MCF 10A (cell line): ENCODE data around the gene CGN. TPM values are rescaled to one million over a fixed set of nuclear protein-coding genes. Genes with fewer than 3 reads are reported as not detected.
A peak's percentile ranks its signal among the peaks of the same experiment; 100 is the strongest.

ENCODE experiments used
- BruUV-seq: library from RNA; stranded (reverse); fragments of 400-500 nt; replicated peaks from 2 replicates; lab custom pipeline; 2021; lab: Mats Ljungman, UMichigan
- CTCF ChIA-PET: fragments of 300-600 bp; sonication (Branson Sonifier 250); formaldehyde crosslinking; extraction: SDS; loops from one replicate; lab custom pipeline; 2021; ENCODE audit warnings: antibody characterized with exemption, inconsistent platforms; lab: Yijun Ruan, JAX
- POLR2A ChIA-PET: fragments of 300-600, 350-650 bp; sonication (Branson Sonifier 250); formaldehyde crosslinking; extraction: SDS; loops from one replicate; lab custom pipeline; 2020; ENCODE audit warnings: antibody characterized with exemption, inconsistent platforms; lab: Yijun Ruan, JAX
- DNase-seq: peaks from one replicate; pipeline ENCODE4 v3.0.0-alpha.2; 2018; ENCODE audit not compliant: unreplicated experiment
- H3K27ac Mint-ChIP-seq: one replicate; pipeline ENCODE4 v1.8.0; 2022; ENCODE audit warnings: mild to moderate bottlenecking, low read depth, mixed read lengths; ENCODE audit not compliant: unreplicated experiment
- H3K27me3 Mint-ChIP-seq: one replicate; pipeline ENCODE4 v1.8.0; 2022; ENCODE audit warnings: mixed read lengths; ENCODE audit not compliant: insufficient read depth, unreplicated experiment
- H3K36me3 Mint-ChIP-seq: one replicate; pipeline ENCODE4 v1.8.0; 2022; ENCODE audit warnings: mild to moderate bottlenecking, moderate library complexity, mixed read lengths; ENCODE audit not compliant: insufficient read depth, unreplicated experiment
- H3K4me1 Mint-ChIP-seq: one replicate; pipeline ENCODE4 v1.8.0; 2022; ENCODE audit warnings: mixed read lengths; ENCODE audit not compliant: insufficient read depth, unreplicated experiment
- H3K4me3 Mint-ChIP-seq: one replicate; pipeline ENCODE4 v1.8.0; 2022; ENCODE audit warnings: mild to moderate bottlenecking, moderate library complexity, mixed read lengths; ENCODE audit not compliant: unreplicated experiment
- H3K9me3 Mint-ChIP-seq: one replicate; pipeline ENCODE4 v1.8.0; 2022; ENCODE audit warnings: mixed read lengths; ENCODE audit not compliant: unreplicated experiment
- CTCF ChIP-seq: fragments of 200-600 bp; IDR thresholded peaks from one replicate; pipeline ENCODE4 v1.8.0; 2022; ENCODE audit warnings: antibody characterized with exemption, mild to moderate bottlenecking; ENCODE audit not compliant: unreplicated experiment
- intact Hi-C: fragments of 100-400 bp; cut with micrococcal nuclease; formaldehyde crosslinking; loops from 2 replicates; pipeline ENCODE4 v1.14.1; 2022
- total RNA-seq: library from RNA; stranded (reverse); gene quantifications from 2 replicates; pipeline ENCODE4 v1.2.3, GENCODE V29; 2022

The CGN gene
- total RNA-seq, 1 experiment from 2014 or later, result 0.33 TPM

- peak; percentile 81 for DNase-seq
- POLR2A ChIA-PET, result interaction anchor here (0.6 to 5.1 kb wide), 11 partner anchors 28 to 926 kb away, joined by 3 to 61 read pairs (median 6); partner anchors contain the start of genes POGZ and SNX27
These were observed 31.5 kb downstream of the CGN start for GRCh38 chr1:151542710-151543129.

GRCh38 chr1:151545542-151545941 lies 34.4 kb downstream of the CGN start:
- H3K27ac Mint-ChIP-seq, result peak overlapping the region; percentile 61
- intact Hi-C loops, result no loop called here
- peaks cover 53% of the 10 kb centered on the region for H3K36me3 Mint-ChIP-seq
- H3K4me1 Mint-ChIP-seq, result peaks cover 78% of the 10 kb centered on the region
- TF ChIP-seq CTCF, result no peak
- ChIA-PET CTCF (interaction anchor here (0.6 to 3.4 kb wide), 5 partner anchors 8 to 291 kb away, joined by 3 to 9 read pairs (median 4); no protein-coding TSS in a partner anchor), POLR2A (interaction anchor here (1.0 to 2.0 kb wide), 2 partner anchors 8 to 24 kb away, joined by 3 to 10 read pairs; no protein-coding TSS in a partner anchor)
- DNase-seq, result no peak
- no peak overlapping the region for H3K4me3 Mint-ChIP-seq
- H3K9me3 Mint-ChIP-seq, result no peaks in the 10 kb centered on the region
- H3K27me3 Mint-ChIP-seq, result no peaks in the 10 kb centered on the region
- BruUV-seq, result no TSS peak

More at GRCh38 chr1:151542710-151543129, 31.5 kb downstream of the CGN start:
- Mint-ChIP-seq H3K36me3 (peaks cover 51% of the 10 kb centered on the region), H3K4me1 (peaks cover 70% of the 10 kb centered on the region), H3K9me3 (no peaks in the 10 kb centered on the region), H3K27me3 (no peaks in the 10 kb centered on the region), H3K27ac (peak overlapping the region; percentile 98), H3K4me3 (peak overlapping the region; percentile 96)
- intact Hi-C loops, result loop anchor here (5.0 kb wide), 1 partner anchor 35 kb away; no protein-coding TSS in a partner anchor
- no peak for TF ChIP-seq CTCF
- BruUV-seq, result no TSS peak
- CTCF ChIA-PET, result interaction anchor here (0.6 to 1.6 kb wide), 5 partner anchors 14 to 183 kb away, joined by 3 to 5 read pairs (median 3); no protein-coding TSS in a partner anchor

DNA sequence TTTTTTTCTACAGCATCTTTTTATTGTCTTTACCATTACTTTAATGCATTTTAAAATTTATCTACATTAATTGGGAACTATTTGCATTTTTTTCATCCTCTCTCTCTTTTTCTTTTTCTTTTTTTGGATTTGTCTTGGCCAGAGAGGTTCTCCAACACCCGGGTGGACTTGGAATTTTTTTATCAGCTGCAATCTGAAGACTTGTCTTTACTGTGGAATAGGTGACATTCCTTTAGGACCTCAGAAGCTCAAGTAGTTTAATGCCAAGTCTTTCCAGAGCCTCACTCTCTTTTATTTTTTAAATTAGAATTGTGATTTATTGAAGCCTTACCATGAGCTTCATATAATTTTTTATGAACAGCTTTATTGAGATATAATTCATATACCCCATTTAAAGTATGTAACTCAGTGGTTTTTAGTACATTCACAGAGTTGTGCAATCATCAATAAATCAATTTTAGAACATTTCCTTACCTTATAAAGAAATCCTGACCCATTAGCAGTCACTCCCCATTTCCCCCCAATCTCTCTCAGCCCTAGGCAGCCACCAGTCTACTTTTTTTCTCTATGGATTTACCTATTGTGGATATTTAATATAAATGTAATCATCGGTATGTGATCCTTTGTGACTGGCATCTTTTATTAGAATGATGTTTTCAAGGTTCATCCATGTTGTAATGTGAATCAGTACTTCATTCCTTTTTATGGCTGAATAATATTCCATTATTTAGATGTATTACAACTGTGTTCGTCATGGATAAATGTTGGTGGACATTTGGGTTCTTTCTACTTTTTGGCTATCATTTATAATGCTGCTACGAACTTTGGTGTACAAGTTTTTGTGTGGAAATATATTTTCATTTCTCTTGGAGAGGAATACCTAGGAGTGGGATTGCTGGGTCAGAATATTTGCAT lies 35.1 kb downstream of the CGN start:
- CTCF ChIA-PET, result interaction anchor here (0.6 to 3.4 kb wide), 6 partner anchors 9 to 372 kb away, joined by 3 to 9 read pairs (median 4); no protein-coding TSS in a partner anchor

More for the DNA sequence above, 35.1 kb downstream of the CGN start:
- BruUV-seq, result no TSS peak
- H3K36me3 Mint-ChIP-seq, result peaks cover 51% of the 10 kb centered on the region
- peak overlapping the region; percentile 67 for H3K27ac Mint-ChIP-seq
- no peak for DNase-seq
- POLR2A ChIA-PET, result interaction anchor here (0.6 to 5.0 kb wide), 16 partner anchors 7 to 442 kb away, joined by 3 to 90 read pairs (median 4); partner anchors contain the start of genes POGZ and TUFT1
- H3K27me3 Mint-ChIP-seq, result no peaks in the 10 kb centered on the region
- intact Hi-C loops, result no loop called here
- H3K4me3 Mint-ChIP-seq, result peak overlapping the region; percentile 51
- TF ChIP-seq CTCF, result no peak
- no peaks in the 10 kb centered on the region for H3K9me3 Mint-ChIP-seq
- H3K4me1 Mint-ChIP-seq, result peaks cover 80% of the 10 kb centered on the region
